Activated T-cell treated with anti-CD3 and anti-CD28 coated beads, Interleukin-2, amount 50 U/mL, for 4 hours (primary cell): ENCODE measurements around the gene GAS2L2. TPM values are rescaled to one million over a fixed set of nuclear protein-coding genes. Genes with fewer than 3 reads are reported as not detected.
A peak's percentile ranks its signal among the peaks of the same experiment; 100 is the strongest.

ENCODE experiments used
- ATAC-seq, 2 donors: fragments of 200-7000 bp; cut with Tn5 transposase; one replicate each; pipeline ENCODE4 v1.10.0; 2021
- DNase-seq: peaks from one replicate; pipeline ENCODE4 v3.0.0-alpha.2; 2020
- H3K27me3 Mint-ChIP-seq: one replicate; pipeline ENCODE4 v1.8.0; 2021; ENCODE audit warnings: low read depth, mixed read lengths
- H3K36me3 Mint-ChIP-seq: one replicate; pipeline ENCODE4 v1.8.0; 2022; ENCODE audit warnings: mixed read lengths; ENCODE audit not compliant: insufficient read depth
- H3K4me1 Mint-ChIP-seq: one replicate; pipeline ENCODE4 v1.8.0; 2021; ENCODE audit warnings: low read depth, mixed read lengths
- H3K4me3 Mint-ChIP-seq: one replicate; pipeline ENCODE4 v1.8.0; 2021; ENCODE audit warnings: mild to moderate bottlenecking, moderate library complexity, mixed read lengths
- H3K9me3 Mint-ChIP-seq: one replicate; pipeline ENCODE4 v1.8.0; 2021; ENCODE audit warnings: mixed read lengths
- total RNA-seq, 3 donors: library from RNA; stranded (reverse); gene quantifications; one replicate each; pipeline ENCODE4 v1.2.1, GENCODE V29; 2021

GAS2L2 gene
- total RNA-seq, 3 donors from 2014 or later: 0.05 TPM; not detected in 2

- no peak for DNase-seq
- no peaks in the 10 kb centered on the region for H3K27me3 Mint-ChIP-seq
- H3K36me3 Mint-ChIP-seq: peaks cover 12% of the 10 kb centered on the region
- ATAC-seq: peak; percentile 30 to 42
- H3K9me3 Mint-ChIP-seq: no peaks in the 10 kb centered on the region
- H3K4me3 Mint-ChIP-seq: peak overlapping the region; percentile 76
- peaks cover 17% of the 10 kb centered on the region for H3K4me1 Mint-ChIP-seq
Measured at GRCh38 chr17:35731917-35732805, 20.9 kb downstream of the GAS2L2 start.

- Mint-ChIP-seq H3K4me3 (peak within 1 kb of the TSS; percentile 82), H3K4me1 (peaks cover 17% of the 10 kb centered on the region), H3K9me3 (no peaks in the 10 kb centered on the region), H3K36me3 (peaks cover 12% of the 10 kb centered on the region), H3K27me3 (no peaks in the 10 kb centered on the region)
- peak; percentile 50 for DNase-seq
- ATAC-seq: peak; percentile 84 to 87
Measured at GRCh38 chr17:35731239-35731916, 21.7 kb downstream of the GAS2L2 start, which contains the start of gene RASL10B. Gene RASL10B, plus strand, starts transcription at chr17:35731639. Its CDS starts 3,546 bp downstream, at chr17:35735185.

DNA sequence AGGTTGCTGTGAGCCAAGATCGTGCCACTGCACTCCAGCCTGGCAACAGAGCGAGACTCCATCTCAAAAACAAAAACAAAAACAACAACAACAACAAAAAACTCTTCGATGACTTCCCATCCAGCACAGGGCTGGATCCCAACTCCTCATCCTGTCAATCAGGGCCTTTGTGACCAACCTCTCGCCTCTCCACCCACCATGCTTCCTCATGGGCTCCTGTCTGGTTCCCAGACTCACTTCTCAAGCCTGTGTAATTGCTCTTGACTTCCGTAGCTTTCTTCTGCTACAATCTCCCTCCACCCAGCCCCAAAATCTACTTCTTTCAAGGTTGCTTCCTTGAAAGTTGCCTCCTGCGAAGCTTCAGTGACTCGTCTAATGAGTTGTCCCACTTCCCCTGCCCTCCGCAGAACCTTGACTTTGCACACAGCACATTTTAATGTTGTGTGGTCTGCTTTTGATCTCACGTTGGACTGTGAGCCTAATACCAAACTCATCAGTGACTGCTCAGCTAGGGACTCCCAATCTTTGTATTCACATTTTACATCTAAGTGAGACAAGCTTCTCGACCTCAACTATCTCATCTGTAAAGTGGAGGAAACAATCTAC, 22.5 kb downstream of the GAS2L2 start:
- H3K4me3 Mint-ChIP-seq: peak overlapping the region; percentile 82
- no peak for ATAC-seq

DNA sequence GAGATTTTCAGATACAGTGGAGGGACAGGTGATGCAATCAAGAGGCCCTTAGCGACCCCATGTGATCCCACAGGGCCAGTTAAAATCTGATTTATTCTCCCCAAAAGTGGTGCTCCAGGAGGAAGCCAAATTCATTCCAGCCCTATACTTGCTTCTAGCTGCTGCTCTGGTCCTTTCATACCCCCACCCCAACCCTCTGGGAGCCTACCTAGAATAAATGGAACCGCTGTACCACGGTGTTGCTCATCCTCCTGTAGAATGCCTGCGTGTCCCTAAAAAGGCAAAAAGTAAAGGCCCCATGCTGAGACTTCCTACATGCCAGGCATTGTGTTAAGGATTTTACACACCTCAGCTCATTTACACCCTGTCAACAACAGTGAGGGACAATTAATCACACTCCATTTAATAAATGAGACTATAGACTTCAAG, 23.6 kb downstream of the GAS2L2 start:
- H3K4me3 Mint-ChIP-seq: peak overlapping the region; percentile 20
- DNase-seq: no peak
- H3K9me3 Mint-ChIP-seq: no peaks in the 10 kb centered on the region
- no peaks in the 10 kb centered on the region for H3K27me3 Mint-ChIP-seq
- peaks cover 17% of the 10 kb centered on the region for H3K4me1 Mint-ChIP-seq
- H3K36me3 Mint-ChIP-seq: peaks cover 28% of the 10 kb centered on the region
- no peak for ATAC-seq

More for the DNA sequence above, 22.5 kb downstream of the GAS2L2 start:
- peaks cover 17% of the 10 kb centered on the region for H3K4me1 Mint-ChIP-seq
- no peaks in the 10 kb centered on the region for H3K27me3 Mint-ChIP-seq
- H3K9me3 Mint-ChIP-seq: no peaks in the 10 kb centered on the region
- H3K36me3 Mint-ChIP-seq: peaks cover 17% of the 10 kb centered on the region
- DNase-seq: no peak

GRCh38 chr17:35728551-35728950, 24.5 kb downstream of the GAS2L2 start:
- Mint-ChIP-seq H3K36me3 (peaks cover 36% of the 10 kb centered on the region), H3K4me3 (no peak overlapping the region), H3K4me1 (peaks cover 17% of the 10 kb centered on the region), H3K9me3 (no peaks in the 10 kb centered on the region), H3K27me3 (no peaks in the 10 kb centered on the region)
- DNase-seq (no peak), ATAC-seq (no peak)

- DNase-seq (no peak), ATAC-seq (no peak)
- Mint-ChIP-seq H3K27me3 (no peaks in the 10 kb centered on the region), H3K4me3 (no peak overlapping the region), H3K36me3 (peaks cover 43% of the 10 kb centered on the region), H3K9me3 (no peaks in the 10 kb centered on the region), H3K4me1 (peaks cover 17% of the 10 kb centered on the region)
Measured at GRCh38 chr17:35727635-35728034, 25.4 kb downstream of the GAS2L2 start.

GRCh38 chr17:35726953-35727460, 26.0 kb downstream of the GAS2L2 start:
- DNase-seq: no peak
- H3K4me3 Mint-ChIP-seq: no peak overlapping the region
- H3K27me3 Mint-ChIP-seq: no peaks in the 10 kb centered on the region
- H3K36me3 Mint-ChIP-seq: peaks cover 43% of the 10 kb centered on the region
- no peaks in the 10 kb centered on the region for H3K9me3 Mint-ChIP-seq
- peaks cover 17% of the 10 kb centered on the region for H3K4me1 Mint-ChIP-seq
- ATAC-seq: no peak

DNA sequence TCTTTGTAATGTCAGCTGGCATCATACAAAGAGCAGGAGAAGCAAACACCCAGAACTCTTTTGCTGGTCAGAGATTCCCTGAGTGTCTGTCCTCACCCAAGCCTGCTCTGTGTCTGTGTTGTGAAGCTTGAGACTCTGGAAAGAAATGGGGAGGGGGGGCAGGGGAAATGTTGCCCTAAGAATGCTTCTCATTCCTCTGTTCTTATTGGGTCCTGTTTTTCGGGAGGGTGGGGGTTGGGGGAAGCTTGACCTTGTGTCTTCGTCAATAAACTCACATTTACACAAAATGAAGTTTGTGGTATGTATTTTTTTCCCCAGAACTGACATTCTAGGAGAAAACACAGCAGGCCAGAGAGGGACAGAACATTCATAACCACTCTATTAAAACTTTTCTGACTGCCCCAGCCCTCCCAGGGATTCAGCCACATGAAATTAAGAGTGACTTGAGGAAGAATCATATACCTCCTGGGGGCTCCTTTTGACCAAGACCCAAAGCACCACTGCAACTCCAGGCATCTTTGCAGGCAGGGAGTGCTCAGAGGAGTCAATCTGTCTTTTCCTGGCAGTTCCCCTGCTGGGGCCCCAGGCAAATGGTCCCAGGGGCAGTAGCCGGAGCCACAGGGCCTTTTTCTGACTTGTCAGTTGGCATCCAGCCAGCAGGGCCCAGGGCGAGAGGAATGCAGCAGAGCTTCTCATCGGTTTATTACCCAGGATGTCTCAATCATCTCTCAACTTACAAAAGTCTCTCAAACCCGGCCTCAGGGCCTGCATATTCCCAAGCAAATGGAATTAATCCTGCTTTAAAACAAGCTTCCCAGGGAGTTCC, 26.7 kb downstream of the GAS2L2 start:
- ATAC-seq (no peak), DNase-seq (no peak)
- no peaks in the 10 kb centered on the region for H3K9me3 Mint-ChIP-seq
- no peaks in the 10 kb centered on the region for H3K27me3 Mint-ChIP-seq
- no peak overlapping the region for H3K4me3 Mint-ChIP-seq
- H3K36me3 Mint-ChIP-seq: peaks cover 44% of the 10 kb centered on the region
- peaks cover 17% of the 10 kb centered on the region for H3K4me1 Mint-ChIP-seq

- Mint-ChIP-seq H3K4me1 (peaks cover 11% of the 10 kb centered on the region), H3K4me3 (no peak overlapping the region), H3K27me3 (no peaks in the 10 kb centered on the region), H3K36me3 (peaks cover 47% of the 10 kb centered on the region), H3K9me3 (no peaks in the 10 kb centered on the region)
- ATAC-seq (no peak), DNase-seq (no peak)
Measured at GRCh38 chr17:35725802-35726126, 27.3 kb downstream of the GAS2L2 start.

- no peaks in the 10 kb centered on the region for H3K9me3 Mint-ChIP-seq
- peaks cover 4% of the 10 kb centered on the region for H3K4me1 Mint-ChIP-seq
- ATAC-seq: no peak
- no peaks in the 10 kb centered on the region for H3K27me3 Mint-ChIP-seq
- peaks cover 48% of the 10 kb centered on the region for H3K36me3 Mint-ChIP-seq
- H3K4me3 Mint-ChIP-seq: no peak overlapping the region
- DNase-seq: no peak
Measured at GRCh38 chr17:35725058-35725457, 28.0 kb downstream of the GAS2L2 start.

GRCh38 chr17:35723735-35724134, 29.3 kb downstream of the GAS2L2 start:
- no peak for ATAC-seq
- no peaks in the 10 kb centered on the region for H3K27me3 Mint-ChIP-seq
- H3K4me3 Mint-ChIP-seq: no peak overlapping the region

DNA sequence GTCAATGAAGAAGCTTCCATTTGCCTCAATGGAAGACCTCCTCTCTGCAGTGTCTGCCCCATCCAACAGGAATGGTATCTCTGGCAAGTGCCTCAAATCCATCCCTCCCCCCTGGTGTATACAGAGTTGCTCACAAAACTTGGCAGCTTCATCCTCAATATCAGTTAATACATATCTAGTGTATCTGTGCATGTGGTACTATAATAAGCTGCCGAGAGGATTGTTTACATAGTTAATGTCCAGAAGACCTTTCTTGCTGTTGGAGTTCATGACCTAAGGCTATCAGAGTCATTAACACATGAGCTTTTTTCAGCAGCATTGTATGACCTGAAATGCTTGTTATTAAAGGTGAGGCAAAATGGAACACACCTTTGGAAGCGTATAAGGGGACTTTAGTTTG, 35.6 kb downstream of the GAS2L2 start:
- DNase-seq (no peak), ATAC-seq (no peak)
- Mint-ChIP-seq H3K36me3 (peaks cover 31% of the 10 kb centered on the region), H3K27me3 (no peaks in the 10 kb centered on the region), H3K4me1 (no peaks in the 10 kb centered on the region), H3K9me3 (no peaks in the 10 kb centered on the region), H3K4me3 (no peak overlapping the region)

More at GRCh38 chr17:35723735-35724134, 29.3 kb downstream of the GAS2L2 start:
- no peaks in the 10 kb centered on the region for H3K9me3 Mint-ChIP-seq
- no peak for DNase-seq
- H3K36me3 Mint-ChIP-seq: peaks cover 55% of the 10 kb centered on the region
- no peaks in the 10 kb centered on the region for H3K4me1 Mint-ChIP-seq

DNA sequence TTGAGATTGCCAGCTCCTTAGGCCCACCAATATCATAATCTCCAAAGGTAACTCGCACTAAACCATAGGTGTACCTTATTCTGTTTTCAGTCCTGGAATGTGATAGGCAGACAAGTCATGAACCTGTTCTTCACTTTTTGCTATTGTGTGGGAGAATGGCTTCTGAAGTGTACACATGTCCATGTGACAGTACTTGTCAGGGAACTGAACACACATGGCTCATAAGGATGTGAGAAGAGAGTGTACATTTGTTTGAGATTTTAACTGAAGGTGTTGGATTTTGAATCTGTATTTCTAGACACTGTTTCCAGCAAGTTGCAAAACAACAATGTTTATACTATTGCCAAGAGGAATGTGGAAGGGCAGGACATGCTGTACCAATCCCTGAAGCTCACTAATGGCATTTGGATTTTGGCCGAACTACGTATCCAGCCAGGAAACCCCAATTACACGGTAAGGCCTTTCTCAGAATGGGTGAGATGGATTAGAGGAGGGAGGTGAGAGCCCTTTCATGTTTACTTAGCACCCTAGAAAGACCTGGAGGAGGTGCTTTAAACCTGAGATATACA, 36.1 kb downstream of the GAS2L2 start:
- no peaks in the 10 kb centered on the region for H3K9me3 Mint-ChIP-seq
- H3K27me3 Mint-ChIP-seq: no peaks in the 10 kb centered on the region
- peaks cover 31% of the 10 kb centered on the region for H3K36me3 Mint-ChIP-seq
- ATAC-seq: no peak
- no peak overlapping the region for H3K4me3 Mint-ChIP-seq
- DNase-seq: no peak
- H3K4me1 Mint-ChIP-seq: peaks cover 2% of the 10 kb centered on the region
